ENCODE data around the gene MAP1LC3B2.

DNA sequence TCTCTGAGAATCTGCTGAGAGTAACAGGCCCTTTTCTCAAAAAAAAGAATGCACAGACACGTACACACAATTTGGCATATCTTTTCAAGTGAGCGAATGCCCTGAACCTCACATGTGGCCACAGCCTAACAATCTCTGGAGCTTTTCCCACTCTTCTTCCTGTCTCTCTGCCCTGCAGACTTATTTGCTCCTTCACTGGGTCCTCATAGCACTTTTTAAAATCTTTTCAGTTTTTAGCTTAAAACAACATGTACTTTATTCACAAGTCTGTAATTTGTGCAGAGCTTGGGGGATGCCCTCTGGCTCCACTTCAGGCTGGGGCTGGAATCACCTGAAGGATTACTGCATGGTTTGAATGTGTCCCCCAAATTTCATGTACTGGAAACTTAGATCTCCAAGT lies 9.0 kb downstream of the MAP1LC3B2 start:
- TF ChIP-seq, protein P1, sequence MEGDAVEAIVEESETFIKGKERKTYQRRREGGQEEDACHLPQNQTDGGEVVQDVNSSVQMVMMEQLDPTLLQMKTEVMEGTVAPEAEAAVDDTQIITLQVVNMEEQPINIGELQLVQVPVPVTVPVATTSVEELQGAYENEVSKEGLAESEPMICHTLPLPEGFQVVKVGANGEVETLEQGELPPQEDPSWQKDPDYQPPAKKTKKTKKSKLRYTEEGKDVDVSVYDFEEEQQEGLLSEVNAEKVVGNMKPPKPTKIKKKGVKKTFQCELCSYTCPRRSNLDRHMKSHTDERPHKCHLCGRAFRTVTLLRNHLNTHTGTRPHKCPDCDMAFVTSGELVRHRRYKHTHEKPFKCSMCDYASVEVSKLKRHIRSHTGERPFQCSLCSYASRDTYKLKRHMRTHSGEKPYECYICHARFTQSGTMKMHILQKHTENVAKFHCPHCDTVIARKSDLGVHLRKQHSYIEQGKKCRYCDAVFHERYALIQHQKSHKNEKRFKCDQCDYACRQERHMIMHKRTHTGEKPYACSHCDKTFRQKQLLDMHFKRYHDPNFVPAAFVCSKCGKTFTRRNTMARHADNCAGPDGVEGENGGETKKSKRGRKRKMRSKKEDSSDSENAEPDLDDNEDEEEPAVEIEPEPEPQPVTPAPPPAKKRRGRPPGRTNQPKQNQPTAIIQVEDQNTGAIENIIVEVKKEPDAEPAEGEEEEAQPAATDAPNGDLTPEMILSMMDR (conservative IDR thresholded peaks at IDR 0.05 in 1 of 2, IDR thresholded peaks at IDR 0.05 in 1 of 2; ENCODE audit: extremely low read depth in 1 of 2, insufficient read depth in 1 of 2, low read depth in 1 of 2, low read length in 2 of 2): no peak
- no peak for TF ChIP-seq EZH2 (IDR thresholded peaks at IDR 0.05; ENCODE audit: borderline replicate concordance, low read length)
